ENCODE results near the gene ARFGAP1.

DNA sequence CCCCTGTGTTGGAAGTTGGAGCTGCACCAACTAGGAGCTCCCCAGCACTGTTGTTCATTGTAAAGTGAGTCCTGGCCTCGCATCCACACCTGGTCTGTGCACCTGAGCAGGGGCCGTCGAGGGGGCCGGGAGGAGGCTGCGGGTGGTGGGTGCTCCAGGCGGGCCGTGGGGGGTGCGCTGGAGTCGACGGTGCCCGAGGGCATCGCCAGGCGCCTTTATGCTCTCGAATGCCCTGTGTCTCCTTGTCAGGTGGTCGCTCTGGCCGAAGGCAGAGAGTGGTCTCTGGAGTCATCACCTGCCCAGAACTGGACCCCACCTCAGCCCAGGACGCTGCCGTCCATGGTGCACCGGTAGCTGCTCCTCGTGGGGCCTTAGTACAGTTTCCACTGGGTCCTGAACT lies 4.3 kb downstream of the ARFGAP1 start:
- TF ChIP-seq CTCF (IDR thresholded peaks at IDR 0.05; ENCODE audit: low read depth, low read length, poor library complexity, severe bottlenecking) (no peak), EZH2phosphoT487 (IDR thresholded peaks at IDR 0.05; ENCODE audit: borderline replicate concordance, low read length) (no peak)

Measured in DOHH2 (cell line).